Cardiac muscle cell (in vitro differentiated cells and primary cell): Measurements from ENCODE around the gene ZNF276. TPM values are rescaled to one million over a fixed set of nuclear protein-coding genes. Genes with fewer than 3 reads are reported as not detected.

Experiments
- DNase-seq, 2 donors: peaks; one replicate each; pipeline versions ENCODE4 v3.0.0 to v3.0.0-alpha.2; 2010 to 2017; ENCODE audit warnings: low read depth in 1 of 2, low spot score in 1 of 2
- H3K27ac ChIP-seq: fragments of 200-600 bp; sonication (generic); 2 replicates; pipeline ENCODE4 v1.5.1; 2016
- H3K27me3 ChIP-seq: fragments of 200-600 bp; sonication (generic); 2 replicates; pipeline ENCODE4 v1.6.0; 2016; ENCODE audit warnings: control low read depth
- H3K36me3 ChIP-seq: fragments of 200-600 bp; sonication (generic); 2 replicates; pipeline ENCODE4 v1.5.1; 2016; ENCODE audit warnings: control low read depth
- H3K4me1 ChIP-seq: fragments of 200-600 bp; sonication (generic); 2 replicates; pipeline ENCODE4 v1.8.1; 2017; ENCODE audit warnings: low read depth, mild to moderate bottlenecking, mixed run types
- H3K4me3 ChIP-seq: fragments of 200-600 bp; sonication (generic); 2 replicates; pipeline ENCODE4 v1.5.1; 2016; ENCODE audit warnings: mild to moderate bottlenecking
- H3K9me3 ChIP-seq: fragments of 200-600 bp; sonication (generic); 2 replicates; pipeline ENCODE4 v1.5.1; 2017; ENCODE audit warnings: low read depth, mild to moderate bottlenecking, control low read depth
- CTCF ChIP-seq: IDR thresholded peaks from 2 replicates; pipeline ENCODE4 v1.5.1; 2012; ENCODE audit warnings: low read depth, mild to moderate bottlenecking, low read length
- polyA plus RNA-seq: library from polyadenylated mRNA; unstranded; fragments of >200 nt; fragmentation: Nextera tagmentation; extraction: Ambion mirVana; gene quantifications from 2 replicates; pipeline ENCODE4 v1.2.1, GENCODE V29; 2016
- total RNA-seq: library from RNA; depleted of rRNA; stranded (reverse); fragments of >200 nt; gene quantifications from 2 replicates; pipeline ENCODE4 v1.2.3, GENCODE V29; 2016

Gene ZNF276
- total and polyA plus RNA-seq, 2 experiments from 2014 or later: 16.2 to 43.2 TPM

GRCh38 chr16:89784406-89784805, 63.1 kb downstream of the ZNF276 start:
- Histone ChIP-seq H3K36me3 (no peaks in the 10 kb centered on the region), H3K27ac (no peak overlapping the region), H3K9me3 (no peaks in the 10 kb centered on the region), H3K27me3 (no peaks in the 10 kb centered on the region), H3K4me3 (no peak overlapping the region), H3K4me1 (no peaks in the 10 kb centered on the region)
- no peak for DNase-seq
- no peak for TF ChIP-seq CTCF

GRCh38 chr16:89785523-89786155, 64.3 kb downstream of the ZNF276 start:
- Histone ChIP-seq H3K36me3 (no peaks in the 10 kb centered on the region), H3K27ac (no peak overlapping the region), H3K4me3 (no peak overlapping the region), H3K27me3 (no peaks in the 10 kb centered on the region), H3K4me1 (no peaks in the 10 kb centered on the region), H3K9me3 (no peaks in the 10 kb centered on the region)
- no peak for DNase-seq
- TF ChIP-seq CTCF: no peak

GRCh38 chr16:89786474-89787364, 65.4 kb downstream of the ZNF276 start:
- peak overlapping the region; percentile 57 for H3K27ac ChIP-seq
- DNase-seq: peak in 1 of 2 donors; percentile 54
- no peaks in the 10 kb centered on the region for H3K36me3 ChIP-seq
- H3K4me3 ChIP-seq: no peak overlapping the region
- no peaks in the 10 kb centered on the region for H3K27me3 ChIP-seq
- no peaks in the 10 kb centered on the region for H3K4me1 ChIP-seq
- no peaks in the 10 kb centered on the region for H3K9me3 ChIP-seq
- TF ChIP-seq CTCF: no peak

GRCh38 chr16:89787365-89787805, 66.0 kb downstream of the ZNF276 start:
- Histone ChIP-seq H3K4me3 (no peak overlapping the region), H3K36me3 (no peaks in the 10 kb centered on the region)

More at GRCh38 chr16:89787365-89787805, 66.0 kb downstream of the ZNF276 start:
- no peak for DNase-seq
- TF ChIP-seq CTCF: no peak
- no peaks in the 10 kb centered on the region for H3K9me3 ChIP-seq
- H3K4me1 ChIP-seq: no peaks in the 10 kb centered on the region
- peak overlapping the region; percentile 57 for H3K27ac ChIP-seq
- no peaks in the 10 kb centered on the region for H3K27me3 ChIP-seq

Other genes starting within 250 kb of the ZNF276 start
- gene ANKRD11, start 231.0 kb upstream of the ZNF276 start, total RNA-seq: 70.1 and 111 TPM in 2 replicates
- gene ANKRD11, start 231.0 kb upstream of the ZNF276 start, polyA plus RNA-seq: 131 and 159 TPM in 2 replicates
- gene SPG7, start 213.1 kb upstream of the ZNF276 start, total RNA-seq: 173 and 248 TPM in 2 replicates
- 99.1 and 110 TPM in 2 replicates for gene SPG7, start 213.1 kb upstream of the ZNF276 start, polyA plus RNA-seq
- 4,932 and 5,939 TPM in 2 replicates for gene RPL13, start 160.9 kb upstream of the ZNF276 start, total RNA-seq
- gene RPL13, start 160.9 kb upstream of the ZNF276 start, polyA plus RNA-seq: 1,293 and 1,556 TPM in 2 replicates
- 0.88 and 2.2 TPM in 2 replicates for gene CPNE7, start 145.8 kb upstream of the ZNF276 start, total RNA-seq
- gene CPNE7, start 145.8 kb upstream of the ZNF276 start, polyA plus RNA-seq: 1.6 and 7.0 TPM in 2 replicates
- 0.78 and 2.2 TPM in 2 replicates for gene DPEP1, start 107.9 kb upstream of the ZNF276 start, total RNA-seq
- gene DPEP1, start 107.9 kb upstream of the ZNF276 start, polyA plus RNA-seq: 0.64 and 2.1 TPM in 2 replicates
- gene CHMP1A, start 63.8 kb upstream of the ZNF276 start, total RNA-seq: 82.2 and 86.2 TPM in 2 replicates
- 87.5 and 89.6 TPM in 2 replicates for gene CHMP1A, start 63.8 kb upstream of the ZNF276 start, polyA plus RNA-seq
- 8.3 and 12.6 TPM in 2 replicates for gene SPATA33, start 63.7 kb upstream of the ZNF276 start, total RNA-seq
- gene SPATA33, start 63.7 kb upstream of the ZNF276 start, polyA plus RNA-seq: 13.2 and 13.5 TPM in 2 replicates
- gene CDK10, start 34.8 kb upstream of the ZNF276 start, total RNA-seq: 58.8 and 76.3 TPM in 2 replicates
- 142 and 159 TPM in 2 replicates for gene CDK10, start 34.8 kb upstream of the ZNF276 start, polyA plus RNA-seq
- 15.5 and 25.2 TPM in 2 replicates for gene SPATA2L, start 19.8 kb upstream of the ZNF276 start, total RNA-seq
- 12.3 and 17.1 TPM in 2 replicates for gene SPATA2L, start 19.8 kb upstream of the ZNF276 start, polyA plus RNA-seq
- gene VPS9D1, start 639 bp upstream of the ZNF276 start, total RNA-seq: 21.3 and 30.0 TPM in 2 replicates
- 15.4 and 22.3 TPM in 2 replicates for gene VPS9D1, start 639 bp upstream of the ZNF276 start, polyA plus RNA-seq
- gene FANCA, start 95.1 kb downstream of the ZNF276 start, total RNA-seq: 20.7 and 26.2 TPM in 2 replicates
- gene FANCA, start 95.1 kb downstream of the ZNF276 start, polyA plus RNA-seq: 17.6 and 20.1 TPM in 2 replicates
- gene SPIRE2, start 106.9 kb downstream of the ZNF276 start, total RNA-seq: 4.1 and 7.8 TPM in 2 replicates
- 3.8 and 5.1 TPM in 2 replicates for gene SPIRE2, start 106.9 kb downstream of the ZNF276 start, polyA plus RNA-seq
- 206 and 300 TPM in 2 replicates for gene TCF25, start 152.1 kb downstream of the ZNF276 start, total RNA-seq
- 229 and 239 TPM in 2 replicates for gene TCF25, start 152.1 kb downstream of the ZNF276 start, polyA plus RNA-seq
- 7.2 and 7.7 TPM in 2 replicates for gene MC1R, start 197.3 kb downstream of the ZNF276 start, total RNA-seq
- 3.9 and 9.6 TPM in 2 replicates for gene MC1R, start 197.3 kb downstream of the ZNF276 start, polyA plus RNA-seq
- 4.6 and 16.1 TPM in 2 replicates for gene TUBB3, start 201.8 kb downstream of the ZNF276 start, total RNA-seq
- gene TUBB3, start 201.8 kb downstream of the ZNF276 start, polyA plus RNA-seq: 5.5 and 7.5 TPM in 2 replicates
- gene DEF8, start 227.2 kb downstream of the ZNF276 start, total RNA-seq: 92.0 and 165 TPM in 2 replicates
- gene DEF8, start 227.2 kb downstream of the ZNF276 start, polyA plus RNA-seq: 56.3 and 67.8 TPM in 2 replicates